Measurements from ENCODE around the gene IER2. TPM values are rescaled to one million over a fixed set of nuclear protein-coding genes. Genes with fewer than 3 reads are reported as not detected.

IER2 gene
- total RNA-seq, 1 donor from 2014 or later = 148 TPM

DNA sequence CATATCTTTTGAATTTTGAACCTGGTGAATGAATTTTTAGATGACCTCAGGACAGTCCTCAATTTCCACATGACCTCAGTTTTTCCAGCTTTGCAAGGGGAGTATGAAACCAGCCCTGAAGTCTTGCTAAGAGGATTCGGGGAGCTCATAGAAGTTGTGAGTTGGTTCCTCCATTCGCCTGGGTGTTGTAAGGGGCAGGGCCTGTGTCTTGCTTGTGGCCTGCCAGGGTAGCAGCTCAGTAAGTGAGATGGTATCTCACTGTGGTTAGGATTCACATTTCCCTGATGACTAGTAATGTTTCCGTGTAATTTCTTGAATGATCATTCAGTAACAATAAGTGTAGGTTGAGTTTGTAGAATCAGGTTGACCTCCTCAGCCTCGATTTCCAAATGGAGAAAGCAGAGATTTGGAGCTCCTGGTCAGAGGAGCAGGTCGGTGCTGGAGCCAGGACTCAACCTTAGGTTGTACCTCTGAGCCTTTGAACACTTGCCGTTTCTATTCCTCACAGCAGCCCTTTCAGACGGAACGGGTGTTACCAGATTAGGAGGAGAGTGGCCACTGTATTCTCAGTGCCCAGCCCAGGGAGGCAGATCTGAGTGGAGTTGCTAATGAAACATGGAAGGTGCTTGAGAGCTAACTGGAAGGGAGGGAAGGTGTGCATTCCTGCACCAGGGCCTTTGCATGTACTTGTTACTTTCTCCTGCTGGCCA is 17.6 kb upstream of the IER2 start:
- Mint-ChIP-seq H3K27me3 (ENCODE audit: unreplicated experiment) (no peaks in the 10 kb centered on the region), H3K36me3 (ENCODE audit: unreplicated experiment) (peaks cover 4% of the 10 kb centered on the region), H3K9me3 (ENCODE audit: unreplicated experiment) (no peaks in the 10 kb centered on the region), H3K27ac (ENCODE audit: unreplicated experiment) (peak overlapping the region; percentile 41), H3K4me3 (ENCODE audit: unreplicated experiment) (no peak overlapping the region), H3K4me1 (ENCODE audit: unreplicated experiment) (peaks cover 2% of the 10 kb centered on the region)
- TF ChIP-seq, protein P1, sequence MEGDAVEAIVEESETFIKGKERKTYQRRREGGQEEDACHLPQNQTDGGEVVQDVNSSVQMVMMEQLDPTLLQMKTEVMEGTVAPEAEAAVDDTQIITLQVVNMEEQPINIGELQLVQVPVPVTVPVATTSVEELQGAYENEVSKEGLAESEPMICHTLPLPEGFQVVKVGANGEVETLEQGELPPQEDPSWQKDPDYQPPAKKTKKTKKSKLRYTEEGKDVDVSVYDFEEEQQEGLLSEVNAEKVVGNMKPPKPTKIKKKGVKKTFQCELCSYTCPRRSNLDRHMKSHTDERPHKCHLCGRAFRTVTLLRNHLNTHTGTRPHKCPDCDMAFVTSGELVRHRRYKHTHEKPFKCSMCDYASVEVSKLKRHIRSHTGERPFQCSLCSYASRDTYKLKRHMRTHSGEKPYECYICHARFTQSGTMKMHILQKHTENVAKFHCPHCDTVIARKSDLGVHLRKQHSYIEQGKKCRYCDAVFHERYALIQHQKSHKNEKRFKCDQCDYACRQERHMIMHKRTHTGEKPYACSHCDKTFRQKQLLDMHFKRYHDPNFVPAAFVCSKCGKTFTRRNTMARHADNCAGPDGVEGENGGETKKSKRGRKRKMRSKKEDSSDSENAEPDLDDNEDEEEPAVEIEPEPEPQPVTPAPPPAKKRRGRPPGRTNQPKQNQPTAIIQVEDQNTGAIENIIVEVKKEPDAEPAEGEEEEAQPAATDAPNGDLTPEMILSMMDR (IDR thresholded peaks at IDR 0.05) = no peak
- no peak for DNase-seq (ENCODE audit: extremely low spot score, unreplicated experiment)

- Mint-ChIP-seq H3K4me3 (ENCODE audit: unreplicated experiment) (no peak overlapping the region), H3K4me1 (ENCODE audit: unreplicated experiment) (peaks cover 2% of the 10 kb centered on the region), H3K36me3 (ENCODE audit: unreplicated experiment) (peaks cover 4% of the 10 kb centered on the region), H3K27ac (ENCODE audit: unreplicated experiment) (peak overlapping the region; percentile 44), H3K9me3 (ENCODE audit: unreplicated experiment) (no peaks in the 10 kb centered on the region), H3K27me3 (ENCODE audit: unreplicated experiment) (no peaks in the 10 kb centered on the region)
- TF ChIP-seq, protein P1 (IDR thresholded peaks at IDR 0.05) = no peak
- DNase-seq (ENCODE audit: extremely low spot score, unreplicated experiment) = no peak
Observed at GRCh38 chr19:13133241-13133870, 16.9 kb upstream of the IER2 start.

GRCh38 chr19:13134626-13135025 is 15.6 kb upstream of the IER2 start:
- Mint-ChIP-seq H3K4me3 (ENCODE audit: unreplicated experiment) (no peak overlapping the region), H3K36me3 (ENCODE audit: unreplicated experiment) (peaks cover 7% of the 10 kb centered on the region), H3K4me1 (ENCODE audit: unreplicated experiment) (peaks cover 8% of the 10 kb centered on the region), H3K27me3 (ENCODE audit: unreplicated experiment) (no peaks in the 10 kb centered on the region), H3K27ac (ENCODE audit: unreplicated experiment) (no peak overlapping the region), H3K9me3 (ENCODE audit: unreplicated experiment) (no peaks in the 10 kb centered on the region)
- TF ChIP-seq, protein P1 (IDR thresholded peaks at IDR 0.05) = no peak
- DNase-seq (ENCODE audit: extremely low spot score, unreplicated experiment) = no peak

GRCh38 chr19:13135068-13136062 is 14.8 kb upstream of the IER2 start:
- Mint-ChIP-seq H3K4me3 (ENCODE audit: unreplicated experiment) (no peak overlapping the region), H3K9me3 (ENCODE audit: unreplicated experiment) (no peaks in the 10 kb centered on the region), H3K36me3 (ENCODE audit: unreplicated experiment) (peaks cover 7% of the 10 kb centered on the region), H3K4me1 (ENCODE audit: unreplicated experiment) (peaks cover 10% of the 10 kb centered on the region), H3K27me3 (ENCODE audit: unreplicated experiment) (no peaks in the 10 kb centered on the region), H3K27ac (ENCODE audit: unreplicated experiment) (no peak overlapping the region)
- DNase-seq (ENCODE audit: extremely low spot score, unreplicated experiment) = no peak
- TF ChIP-seq, protein P1 (IDR thresholded peaks at IDR 0.05) = no peak

Measured in osteocyte (in vitro differentiated cells).